MM.1S (cell line): ENCODE measurements around the gene HOXA11.

Source experiments
- CTCF ChIP-seq: fragments of 300-600 bp; sonication (generic); IDR thresholded peaks from 2 replicates; pipeline ENCODE4 v1.5.1; 2016; ENCODE audit warnings: antibody characterized with exemption, low read length, mixed read lengths
- EZH2 ChIP-seq: fragments of 300-600 bp; sonication (generic); optimal IDR thresholded peaks from 2 replicates; pipeline ENCODE3; 2017; ENCODE audit warnings: low read depth, mild to moderate bottlenecking, antibody characterized with exemption, low read length, mixed read lengths

- no peak for TF ChIP-seq CTCF
- TF ChIP-seq EZH2: no peak
Measured at GRCh38 chr7:27217951-27218350, 32.9 kb upstream of the HOXA11 start.
